Measurements from ENCODE around the gene AR.

DNA sequence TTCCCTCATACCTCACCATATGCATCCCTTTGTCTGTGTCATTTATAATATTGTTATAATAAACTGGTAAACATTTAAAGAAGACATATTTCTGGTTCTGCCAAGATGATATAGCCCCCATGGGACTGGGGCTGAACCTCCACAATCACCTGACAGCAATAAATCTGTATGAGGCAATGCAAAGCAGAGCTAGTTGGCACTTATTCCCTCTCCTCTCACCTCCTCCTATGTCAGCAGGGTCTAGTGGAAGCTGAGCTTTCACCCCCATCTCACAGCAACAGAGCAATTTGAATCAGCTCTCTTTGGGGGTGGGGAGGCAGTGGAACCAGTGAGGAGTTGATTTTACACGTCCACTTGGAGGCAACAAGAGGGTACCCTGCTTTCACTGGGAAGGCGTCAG, 206.9 kb downstream of the AR start:
- TF ChIP-seq, protein P1, sequence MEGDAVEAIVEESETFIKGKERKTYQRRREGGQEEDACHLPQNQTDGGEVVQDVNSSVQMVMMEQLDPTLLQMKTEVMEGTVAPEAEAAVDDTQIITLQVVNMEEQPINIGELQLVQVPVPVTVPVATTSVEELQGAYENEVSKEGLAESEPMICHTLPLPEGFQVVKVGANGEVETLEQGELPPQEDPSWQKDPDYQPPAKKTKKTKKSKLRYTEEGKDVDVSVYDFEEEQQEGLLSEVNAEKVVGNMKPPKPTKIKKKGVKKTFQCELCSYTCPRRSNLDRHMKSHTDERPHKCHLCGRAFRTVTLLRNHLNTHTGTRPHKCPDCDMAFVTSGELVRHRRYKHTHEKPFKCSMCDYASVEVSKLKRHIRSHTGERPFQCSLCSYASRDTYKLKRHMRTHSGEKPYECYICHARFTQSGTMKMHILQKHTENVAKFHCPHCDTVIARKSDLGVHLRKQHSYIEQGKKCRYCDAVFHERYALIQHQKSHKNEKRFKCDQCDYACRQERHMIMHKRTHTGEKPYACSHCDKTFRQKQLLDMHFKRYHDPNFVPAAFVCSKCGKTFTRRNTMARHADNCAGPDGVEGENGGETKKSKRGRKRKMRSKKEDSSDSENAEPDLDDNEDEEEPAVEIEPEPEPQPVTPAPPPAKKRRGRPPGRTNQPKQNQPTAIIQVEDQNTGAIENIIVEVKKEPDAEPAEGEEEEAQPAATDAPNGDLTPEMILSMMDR (IDR thresholded peaks at IDR 0.05) = no peak
- TF ChIP-seq POLR2A (IDR thresholded peaks at IDR 0.05) = no peak
